ENCODE measurements around the gene ALDH3B1.

- TF ChIP-seq ZNF239 (tag by site-specific recombination; IDR thresholded peaks at IDR 0.05) (no peak), KLF16 (tag by site-specific recombination; IDR thresholded peaks at IDR 0.05) (no peak), CTCF (tag by site-specific recombination; IDR thresholded peaks at IDR 0.05) (no peak), MYNN (tag by site-specific recombination; IDR thresholded peaks at IDR 0.05; ENCODE audit: borderline replicate concordance) (no peak), REST (tag by site-specific recombination; IDR thresholded peaks at IDR 0.05) (no peak), ZNF449 (tag by site-specific recombination; IDR thresholded peaks at IDR 0.05) (no peak), PRDM1 (tag by site-specific recombination; IDR thresholded peaks at IDR 0.05) (no peak), ZNF211 (tag by site-specific recombination; IDR thresholded peaks at IDR 0.05; ENCODE audit: low read depth) (no peak), ZFP37 (tag by site-specific recombination; IDR thresholded peaks at IDR 0.05) (no peak), ZBTB21 (tag by site-specific recombination; IDR thresholded peaks at IDR 0.05) (no peak), ZNF521 (tag by site-specific recombination; IDR thresholded peaks at IDR 0.05) (no peak)
Measured at GRCh38 chr11:68049509-68050370, 39.6 kb downstream of the ALDH3B1 start.
